ENCODE measurements around the gene CADPS.

The CADPS gene

GRCh38 chr3:62884096-62884870, 9.1 kb upstream of the CADPS start:
- no peak overlapping the region for H3K27ac ChIP-seq
- no peaks in the 10 kb centered on the region for H3K27me3 ChIP-seq (ENCODE audit: insufficient read depth, low read depth, severe bottlenecking)
- no peaks in the 10 kb centered on the region for H3K9me3 ChIP-seq (ENCODE audit: severe bottlenecking)
- no peak overlapping the region for H3K4me3 ChIP-seq (ENCODE audit: low read depth, low read length)
- H3K36me3 ChIP-seq = no peaks in the 10 kb centered on the region
- DNase-seq = no peak
- TF ChIP-seq CTCF (IDR thresholded peaks at IDR 0.05; ENCODE audit: low read depth, low read length) = no peak

- H3K4me3 ChIP-seq (ENCODE audit: low read depth, low read length) = no peak overlapping the region
- no peak for TF ChIP-seq CTCF (IDR thresholded peaks at IDR 0.05; ENCODE audit: low read depth, low read length)
- DNase-seq = no peak
- no peaks in the 10 kb centered on the region for H3K27me3 ChIP-seq (ENCODE audit: insufficient read depth, low read depth, severe bottlenecking)
- no peaks in the 10 kb centered on the region for H3K9me3 ChIP-seq (ENCODE audit: severe bottlenecking)
- H3K27ac ChIP-seq = no peak overlapping the region
- H3K36me3 ChIP-seq = no peaks in the 10 kb centered on the region
Measured at GRCh38 chr3:62882676-62883200, 7.5 kb upstream of the CADPS start.

GRCh38 chr3:62876064-62876463, 848 bp upstream of the CADPS start:
- Histone ChIP-seq H3K27me3 (ENCODE audit: insufficient read depth, low read depth, severe bottlenecking) (no peaks in the 10 kb centered on the region), H3K36me3 (peaks cover 7% of the 10 kb centered on the region), H3K27ac (peak overlapping the region; percentile 91), H3K4me3 (ENCODE audit: low read depth, low read length) (peak overlapping the region; percentile 88), H3K9me3 (ENCODE audit: severe bottlenecking) (no peaks in the 10 kb centered on the region)
- peak; percentile 77 for DNase-seq
- TF ChIP-seq CTCF (IDR thresholded peaks at IDR 0.05; ENCODE audit: low read depth, low read length) = no peak

- Histone ChIP-seq H3K4me3 (ENCODE audit: low read depth, low read length) (peak overlapping the region; percentile 88), H3K27ac (peak overlapping the region; percentile 91), H3K36me3 (peaks cover 8% of the 10 kb centered on the region), H3K9me3 (ENCODE audit: severe bottlenecking) (no peaks in the 10 kb centered on the region), H3K27me3 (ENCODE audit: insufficient read depth, low read depth, severe bottlenecking) (no peaks in the 10 kb centered on the region)
- no peak for DNase-seq
- no peak for TF ChIP-seq CTCF (IDR thresholded peaks at IDR 0.05; ENCODE audit: low read depth, low read length)
Measured at GRCh38 chr3:62875558-62876002, 364 bp upstream of the CADPS start.

GRCh38 chr3:62873761-62874710, 1.2 kb downstream of the CADPS start:
- Histone ChIP-seq H3K9me3 (ENCODE audit: severe bottlenecking) (no peaks in the 10 kb centered on the region), H3K27ac (peak overlapping the region; percentile 91), H3K36me3 (peaks cover 12% of the 10 kb centered on the region), H3K27me3 (ENCODE audit: insufficient read depth, low read depth, severe bottlenecking) (no peaks in the 10 kb centered on the region), H3K4me3 (ENCODE audit: low read depth, low read length) (peak overlapping the region; percentile 88)
- TF ChIP-seq CTCF (IDR thresholded peaks at IDR 0.05; ENCODE audit: low read depth, low read length) = peak; percentile 68
- peak; percentile 88 for DNase-seq

All from WERI-Rb-1 (cell line).